Esophagus muscularis mucosa (tissue), 4 donors: ENCODE results near the gene LGSN. TPM values are rescaled to one million over a fixed set of nuclear protein-coding genes. Genes with fewer than 3 reads are reported as not detected.
A peak's percentile ranks its signal among the peaks of the same experiment; 100 is the strongest.

Experiments
- DNase-seq: peaks from one replicate; pipeline ENCODE4 v3.0.0-alpha.2; 2017; ENCODE audit errors: extremely low spot score
- H3K27ac ChIP-seq, 4 donors: fragments of 200-600 bp; sonication (generic); replicated peaks in 1 of 4; 1 replicate in 3 of 4; 2 replicates in 1 of 4; pipeline ENCODE4 v1.5.1; 2016 to 2019; ENCODE audit warnings: mild to moderate bottlenecking in 1 of 4
- H3K27me3 ChIP-seq, 4 donors: fragments of 200-600 bp; sonication (generic); one replicate each; pipeline versions ENCODE4 v1.5.1 to v1.6.0; 2016 to 2019
- H3K36me3 ChIP-seq, 4 donors: fragments of 200-600 bp; sonication (generic); one replicate each; pipeline ENCODE4 v1.5.1; 2016 to 2019
- H3K4me1 ChIP-seq, 4 donors: fragments of 200-600 bp; sonication (generic); one replicate each; pipeline ENCODE4 v1.5.1; 2016 to 2019
- H3K4me3 ChIP-seq, 4 donors: fragments of 200-600 bp; sonication (generic); 1 replicate in 2 of 4; 2 replicates in 2 of 4; pipeline ENCODE4 v1.5.1; 2016 to 2019; ENCODE audit warnings: mild to moderate bottlenecking in 4 of 4, moderate library complexity in 1 of 4
- H3K9me3 ChIP-seq, 4 donors: fragments of 200-600 bp; sonication (generic); 1 replicate in 3 of 4; 2 replicates in 1 of 4; pipeline ENCODE4 v1.5.1; 2016 to 2019
- EP300 ChIP-seq: sonication (generic); formaldehyde crosslinking; IDR thresholded peaks from one replicate; pipeline ENCODE4 v1.6.1; 2017; ENCODE audit warnings: antibody characterized with exemption
- POLR2A ChIP-seq: fragments of 450-650 bp; IDR thresholded peaks from one replicate; pipeline ENCODE4 v1.6.1; 2017; ENCODE audit warnings: antibody characterized with exemption, moderate library complexity, mild to moderate bottlenecking, low read depth
- POLR2AphosphoS5 ChIP-seq, 2 donors: sonication (generic); formaldehyde crosslinking; IDR thresholded peaks; one replicate each; pipeline ENCODE4 v1.6.1; 2017; ENCODE audit warnings: antibody characterized with exemption in 2 of 2
- WGBS: methylation state at CpG from one replicate; pipeline ENCODE4 v1.1.5; 2018; 5-methylcytosine and 5-hydroxymethylcytosine counted together
- intact Hi-C: fragments of 100-400 bp; cut with DNase I; formaldehyde crosslinking; loops from one replicate; pipeline ENCODE4 v1.15.1; 2023
- total RNA-seq, 4 donors: library from RNA; depleted of rRNA; stranded (reverse); fragments of >200 nt; gene quantifications; one replicate each; pipeline versions ENCODE4 v1.1.0 to v1.2.1, GENCODE V29; 2016
- TF ChIP-seq, protein P1 (sequence below), 3 experiments: fragments of 200-600 bp in 2 of 3; fragments of 450-650 bp in 1 of 3; sonication (generic) in 2 of 3; IDR thresholded peaks; one replicate each; pipeline ENCODE4 v1.5.1; 2017 to 2019; ENCODE audit warnings: antibody characterized with exemption in 3 of 3, mild to moderate bottlenecking in 2 of 3, moderate library complexity in 1 of 3

LGSN gene
- total RNA-seq, 4 donors from 2014 or later, result not detected

DNA sequence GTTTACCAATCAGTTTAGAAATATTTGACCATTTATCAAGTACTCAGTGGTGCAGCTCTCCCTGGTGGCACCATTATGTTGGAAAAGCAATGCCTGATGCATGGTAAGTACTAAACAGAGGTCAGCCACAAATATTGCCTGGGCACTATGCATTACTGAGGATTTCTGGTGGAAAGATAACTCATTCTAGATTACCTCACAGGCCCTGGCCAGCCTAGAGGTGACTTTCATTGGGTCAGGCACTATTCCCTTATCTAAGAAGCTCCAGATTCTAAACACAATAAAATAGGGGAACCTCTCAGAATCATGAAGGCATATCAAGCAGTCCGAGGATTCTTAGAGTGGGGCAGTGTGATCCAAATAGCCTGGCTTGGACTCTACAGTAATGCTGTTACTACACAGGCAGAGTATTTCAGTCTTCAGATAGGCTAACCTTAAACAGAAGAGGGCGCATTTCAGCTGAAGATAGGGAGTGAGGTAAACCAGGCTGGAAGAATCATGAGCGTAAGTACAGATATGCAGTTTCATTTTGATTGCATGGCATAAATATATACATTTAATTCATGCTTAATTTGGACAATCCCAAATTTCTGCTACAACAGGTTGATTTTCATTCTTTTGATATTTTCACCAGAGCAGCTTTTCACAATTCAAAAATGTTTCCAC is 12.1 kb downstream of the LGSN start:
- no peak overlapping the region for H3K27ac ChIP-seq
- 71% methylated on average over 3 of the region's 3 CpGs for WGBS
- H3K36me3 ChIP-seq, result no peaks in the 10 kb centered on the region
- H3K4me1 ChIP-seq, result no peaks in the 10 kb centered on the region
- no peak overlapping the region for H3K4me3 ChIP-seq
- intact Hi-C loops, result no loop called here
- no peaks in the 10 kb centered on the region for H3K9me3 ChIP-seq
- no peaks in the 10 kb centered on the region for H3K27me3 ChIP-seq
- TF ChIP-seq, protein P1, sequence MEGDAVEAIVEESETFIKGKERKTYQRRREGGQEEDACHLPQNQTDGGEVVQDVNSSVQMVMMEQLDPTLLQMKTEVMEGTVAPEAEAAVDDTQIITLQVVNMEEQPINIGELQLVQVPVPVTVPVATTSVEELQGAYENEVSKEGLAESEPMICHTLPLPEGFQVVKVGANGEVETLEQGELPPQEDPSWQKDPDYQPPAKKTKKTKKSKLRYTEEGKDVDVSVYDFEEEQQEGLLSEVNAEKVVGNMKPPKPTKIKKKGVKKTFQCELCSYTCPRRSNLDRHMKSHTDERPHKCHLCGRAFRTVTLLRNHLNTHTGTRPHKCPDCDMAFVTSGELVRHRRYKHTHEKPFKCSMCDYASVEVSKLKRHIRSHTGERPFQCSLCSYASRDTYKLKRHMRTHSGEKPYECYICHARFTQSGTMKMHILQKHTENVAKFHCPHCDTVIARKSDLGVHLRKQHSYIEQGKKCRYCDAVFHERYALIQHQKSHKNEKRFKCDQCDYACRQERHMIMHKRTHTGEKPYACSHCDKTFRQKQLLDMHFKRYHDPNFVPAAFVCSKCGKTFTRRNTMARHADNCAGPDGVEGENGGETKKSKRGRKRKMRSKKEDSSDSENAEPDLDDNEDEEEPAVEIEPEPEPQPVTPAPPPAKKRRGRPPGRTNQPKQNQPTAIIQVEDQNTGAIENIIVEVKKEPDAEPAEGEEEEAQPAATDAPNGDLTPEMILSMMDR (IDR thresholded peaks at IDR 0.05), result peak in 1 of 3 experiments; percentile 10
- no peak for TF ChIP-seq POLR2A
- no peak for DNase-seq

- H3K4me3 ChIP-seq, result no peak overlapping the region
- H3K27me3 ChIP-seq, result no peaks in the 10 kb centered on the region
- TF ChIP-seq, protein P1 (IDR thresholded peaks at IDR 0.05), result no peak
- intact Hi-C loops, result no loop called here
- no peak for DNase-seq
- 82% methylated on average over 3 of the region's 3 CpGs for WGBS
- no peaks in the 10 kb centered on the region for H3K36me3 ChIP-seq
- no peaks in the 10 kb centered on the region for H3K9me3 ChIP-seq
- H3K4me1 ChIP-seq, result no peaks in the 10 kb centered on the region
- no peak overlapping the region for H3K27ac ChIP-seq
Measured at GRCh38 chr6:63306420-63306819, 13.4 kb downstream of the LGSN start.

DNA sequence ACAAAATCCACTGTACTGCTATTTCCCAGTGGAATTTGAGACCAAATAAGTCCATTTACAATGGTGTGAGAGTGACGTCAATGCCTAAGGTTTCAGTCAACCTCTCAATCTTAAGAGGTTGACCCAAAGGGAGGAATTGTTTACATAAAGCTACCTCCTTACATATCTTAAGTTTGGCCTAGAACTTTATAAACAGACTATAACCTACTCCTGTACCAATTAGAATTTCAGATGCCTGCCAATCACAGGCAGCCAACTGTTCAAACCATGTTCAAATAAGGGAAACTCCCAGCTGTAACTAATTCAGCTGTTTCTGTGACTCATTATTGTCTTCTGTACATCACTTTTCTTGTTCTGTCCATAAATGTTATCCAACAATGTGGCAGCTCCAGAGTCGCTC is 14.5 kb downstream of the LGSN start:
- H3K4me1 ChIP-seq, result no peaks in the 10 kb centered on the region
- TF ChIP-seq POLR2A, result no peak
- TF ChIP-seq, protein P1 (IDR thresholded peaks at IDR 0.05), result no peak
- no peak for DNase-seq
- WGBS, result 84% methylated on average over 2 of the region's 2 CpGs
- H3K36me3 ChIP-seq, result no peaks in the 10 kb centered on the region
- H3K27ac ChIP-seq, result no peak overlapping the region
- H3K27me3 ChIP-seq, result no peaks in the 10 kb centered on the region
- no peaks in the 10 kb centered on the region for H3K9me3 ChIP-seq
- intact Hi-C loops, result no loop called here
- no peak overlapping the region for H3K4me3 ChIP-seq

- intact Hi-C loops, result no loop called here
- no peaks in the 10 kb centered on the region for H3K9me3 ChIP-seq
- no peak for DNase-seq
Measured at GRCh38 chr6:63303476-63303875, 16.3 kb downstream of the LGSN start.

GRCh38 chr6:63299667-63300066 is 20.1 kb downstream of the LGSN start:
- WGBS, result 87% methylated on average over 2 of the region's 2 CpGs
- Histone ChIP-seq H3K9me3 (no peaks in the 10 kb centered on the region), H3K4me3 (no peak overlapping the region), H3K27ac (no peak overlapping the region), H3K4me1 (no peaks in the 10 kb centered on the region), H3K27me3 (no peaks in the 10 kb centered on the region), H3K36me3 (no peaks in the 10 kb centered on the region)
- TF ChIP-seq POLR2A (no peak), POLR2AphosphoS5 (IDR thresholded peaks at IDR 0.05) (no peak), EP300 (no peak)
- TF ChIP-seq, protein P1 (IDR thresholded peaks at IDR 0.05), result no peak
- no peak for DNase-seq
- intact Hi-C loops, result no loop called here

More at GRCh38 chr6:63303476-63303875, 16.3 kb downstream of the LGSN start:
- no peaks in the 10 kb centered on the region for H3K27me3 ChIP-seq
- no peak overlapping the region for H3K4me3 ChIP-seq
- no peak overlapping the region for H3K27ac ChIP-seq
- H3K4me1 ChIP-seq, result no peaks in the 10 kb centered on the region
- TF ChIP-seq POLR2A (no peak), POLR2AphosphoS5 (IDR thresholded peaks at IDR 0.05) (no peak), EP300 (no peak)
- TF ChIP-seq, protein P1 (IDR thresholded peaks at IDR 0.05), result no peak
- H3K36me3 ChIP-seq, result no peaks in the 10 kb centered on the region
